Suppressor macrophage treated with lipopolysaccharide for 4 hours (primary cell): ENCODE measurements around the gene SERTAD3.
"Not testable (repeated sequence)": the region's sequence is repeated elsewhere in the genome, so short reads cannot be mapped to it uniquely, and the experiment has no call there.

ENCODE experiments used
- DNase-seq: peaks from one replicate; pipeline ENCODE4 v3.0.0-alpha.2; 2020

Gene SERTAD3

DNA sequence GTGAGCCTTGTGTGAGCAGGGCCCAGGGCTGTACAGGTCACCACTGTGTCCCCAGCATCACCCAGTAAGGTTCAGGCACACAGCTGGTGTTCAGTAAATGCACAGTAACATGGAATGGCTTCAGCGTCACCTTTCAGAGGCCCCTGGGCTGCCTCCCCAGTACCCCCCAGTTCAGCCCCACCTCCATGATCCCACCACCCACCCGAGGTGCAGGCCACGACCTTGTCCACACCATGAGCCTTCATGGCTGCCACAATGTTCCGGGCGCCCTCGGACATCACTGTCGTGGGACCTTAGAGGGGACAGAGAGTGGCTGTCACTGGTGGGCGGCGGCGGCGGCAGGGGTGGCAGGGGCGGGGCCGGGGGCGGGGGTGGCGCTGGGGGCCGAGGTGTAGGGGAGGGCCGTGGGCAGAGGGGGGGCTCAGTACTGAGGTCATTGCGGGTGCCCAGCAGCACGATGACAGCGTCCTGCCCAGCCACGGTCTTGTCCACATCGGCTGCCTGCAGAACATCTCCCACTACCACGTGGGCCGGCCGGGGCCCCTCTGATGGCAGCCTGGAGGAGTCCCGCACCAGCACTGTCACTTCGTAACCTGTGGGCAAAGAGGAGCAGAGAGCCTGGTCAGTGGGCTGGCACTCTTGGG lies 13.9 kb upstream of the SERTAD3 start:
- no peak for DNase-seq

DNA sequence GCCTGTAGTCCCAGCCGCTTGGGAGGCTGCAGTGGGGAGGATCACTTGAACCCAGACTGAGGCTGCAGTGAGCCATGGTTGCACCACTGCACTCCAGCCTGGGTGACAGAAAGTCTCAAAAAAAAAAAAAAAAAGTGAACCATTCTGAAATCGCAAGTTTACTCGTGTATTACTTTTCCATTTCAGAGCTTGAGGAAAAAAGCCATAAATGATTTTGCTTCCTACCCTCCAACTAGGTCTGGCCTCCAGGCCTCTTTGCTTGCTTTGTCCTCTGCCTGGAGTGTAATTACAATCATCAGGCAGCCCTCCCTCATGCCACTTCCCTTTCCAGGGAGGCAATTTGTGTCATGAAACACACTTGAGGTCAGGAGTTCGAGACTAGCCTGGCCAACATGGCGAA lies 12.9 kb upstream of the SERTAD3 start:
- DNase-seq, result no peak

DNA sequence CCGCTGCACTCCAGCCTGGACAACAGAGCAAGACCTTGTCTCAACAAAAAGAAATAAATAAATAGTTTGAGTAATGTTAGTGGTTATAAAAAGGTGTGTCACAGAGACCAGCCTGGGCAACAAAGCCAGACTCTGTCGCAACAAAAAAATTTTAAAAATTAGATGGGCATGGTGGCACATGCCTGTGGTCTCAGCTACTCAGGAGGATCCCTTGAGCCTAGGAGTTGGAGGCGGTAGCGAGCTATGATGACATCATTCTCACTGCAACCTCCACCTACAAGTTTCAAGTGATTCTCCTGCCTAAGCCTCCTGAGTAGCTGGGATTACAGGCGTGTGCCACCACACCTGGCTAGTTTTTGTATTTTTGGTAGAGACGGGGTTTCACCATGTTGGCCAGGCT lies 9.8 kb upstream of the SERTAD3 start:
- DNase-seq, result not testable (repeated sequence)

DNA sequence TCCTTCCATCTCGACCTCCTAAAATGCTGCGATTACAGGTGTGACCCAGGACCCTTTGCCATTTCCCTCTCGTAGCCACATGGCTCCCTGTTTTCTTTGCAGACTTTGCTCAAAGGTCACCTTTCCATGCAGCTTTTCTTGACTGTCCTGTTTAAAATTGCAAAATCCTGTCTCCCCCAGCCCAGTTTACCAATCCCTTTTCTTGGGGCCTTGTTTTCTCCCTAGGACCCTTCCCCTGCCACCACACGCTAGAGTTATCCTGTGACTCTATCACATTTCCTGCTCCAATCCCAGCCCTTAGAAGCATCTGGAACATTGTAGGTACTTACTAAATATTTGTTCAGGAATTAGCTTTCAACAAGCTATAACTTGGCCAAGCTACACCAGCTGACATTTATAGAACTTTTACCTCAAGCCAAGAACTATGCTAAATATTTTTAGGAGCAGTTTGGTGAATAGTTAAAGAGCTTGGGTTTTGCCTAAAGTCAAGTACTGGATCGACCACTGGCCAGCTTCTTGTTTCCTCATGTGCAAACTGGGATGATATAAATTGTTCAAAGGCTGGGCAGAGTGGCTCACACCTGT lies 9.1 kb upstream of the SERTAD3 start:
- DNase-seq, result no peak

DNA sequence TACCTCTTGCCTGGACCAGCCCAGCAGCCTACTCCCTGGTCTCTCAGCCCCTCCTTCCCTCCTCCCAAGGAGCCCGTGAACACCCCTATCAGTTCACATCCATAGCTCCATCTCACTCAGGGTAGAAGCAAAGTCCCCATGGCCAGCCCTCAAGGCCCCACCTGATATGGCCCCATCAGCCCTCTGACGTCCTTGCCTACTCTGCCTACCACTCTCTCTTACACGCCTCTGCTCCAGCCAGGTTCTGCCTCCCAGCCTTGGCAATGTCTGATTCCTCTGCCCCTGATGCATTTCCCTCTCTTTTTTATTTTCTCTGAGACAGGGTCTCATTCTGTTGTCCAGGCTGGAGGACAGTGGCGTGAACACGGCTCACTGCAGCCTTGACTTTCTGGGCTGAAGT lies 7.9 kb upstream of the SERTAD3 start:
- DNase-seq, result no peak

DNA sequence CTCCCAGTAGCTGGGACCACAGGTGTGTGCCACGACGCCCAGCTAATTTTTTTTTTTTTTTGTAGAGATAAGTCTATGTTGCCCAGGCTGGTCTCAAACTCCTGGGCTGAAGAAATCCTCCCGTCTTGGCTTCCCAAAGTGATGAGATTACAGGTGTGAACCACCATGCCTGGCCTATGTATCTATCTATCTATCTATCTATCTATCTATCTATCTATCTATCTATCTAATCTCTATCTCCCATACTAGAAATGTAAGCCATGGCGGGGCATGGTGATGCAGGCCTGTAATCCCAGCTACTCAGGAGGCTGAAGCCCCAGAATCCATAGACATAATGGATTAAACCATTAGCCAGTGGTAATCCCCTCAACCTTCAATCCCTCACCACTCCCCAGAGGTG lies 6.5 kb upstream of the SERTAD3 start:
- DNase-seq, result no peak

DNA sequence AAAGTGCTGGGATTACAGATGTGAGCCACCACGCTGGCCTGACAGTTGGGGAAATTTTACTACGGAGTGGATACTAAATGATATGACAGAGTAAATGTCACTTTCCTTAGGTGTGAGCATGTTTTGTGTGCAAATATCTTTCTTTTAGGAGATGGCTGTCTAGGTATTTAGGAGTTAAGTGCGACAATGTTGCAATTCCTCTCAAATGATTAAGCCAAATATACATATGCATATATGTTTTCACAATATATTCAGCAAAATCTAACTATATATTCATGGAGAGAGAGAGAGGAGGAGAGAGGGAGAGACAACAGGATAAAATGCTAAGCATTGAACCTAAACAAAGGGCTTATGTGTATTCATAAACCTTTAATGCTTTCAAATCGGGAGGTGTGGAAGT lies 5.4 kb upstream of the SERTAD3 start:
- no peak for DNase-seq

DNA sequence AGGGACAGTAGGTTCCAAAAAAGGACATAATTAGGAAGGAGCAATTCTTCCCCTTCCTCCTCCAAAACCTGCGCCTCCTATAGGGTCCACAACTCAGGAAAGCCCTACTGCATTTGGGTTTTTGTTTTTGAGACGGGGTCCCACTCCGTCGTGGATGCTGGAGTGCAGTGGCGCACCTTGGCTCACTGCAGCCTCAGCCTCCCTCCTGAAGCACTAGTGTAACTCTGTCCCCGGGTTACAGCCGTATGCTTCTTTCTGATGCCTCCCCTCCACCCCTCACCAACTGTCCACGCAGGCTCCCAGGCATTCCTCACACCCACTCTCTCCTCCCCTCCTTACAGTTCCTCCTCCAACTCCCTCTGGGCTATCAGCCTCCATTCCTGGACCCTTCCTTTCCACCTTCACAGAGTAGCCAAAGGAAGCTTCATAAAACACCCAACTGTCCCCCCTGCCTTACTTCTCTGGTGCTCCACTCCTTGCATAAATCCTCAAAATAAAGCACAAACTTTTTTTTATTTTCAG lies 2.2 kb upstream of the SERTAD3 start:
- DNase-seq, result no peak

DNA sequence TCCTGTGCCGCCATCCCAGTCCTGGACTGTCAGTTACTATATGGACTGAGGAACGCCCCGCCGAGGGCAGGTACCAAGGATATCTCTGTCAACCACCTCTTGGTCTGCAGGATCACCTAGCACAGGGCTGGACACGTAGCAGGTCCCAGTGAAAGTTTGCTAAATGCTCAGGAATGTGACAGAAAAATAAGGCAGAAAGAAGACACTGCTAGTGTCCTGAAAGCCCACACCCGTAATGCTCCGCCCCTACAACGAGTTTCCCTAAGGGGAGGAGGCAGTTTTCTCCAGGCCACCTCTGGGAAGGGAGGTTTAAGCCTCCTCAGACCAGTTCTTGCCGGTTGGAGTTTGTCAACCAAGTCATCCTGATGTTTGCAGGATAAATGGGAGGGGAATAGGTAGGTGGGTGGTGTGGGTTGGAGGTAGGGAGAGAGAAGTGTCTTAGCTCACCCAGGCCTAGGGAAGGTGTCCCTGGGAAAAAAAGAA lies 1.7 kb upstream of the SERTAD3 start:
- no peak for DNase-seq

DNA sequence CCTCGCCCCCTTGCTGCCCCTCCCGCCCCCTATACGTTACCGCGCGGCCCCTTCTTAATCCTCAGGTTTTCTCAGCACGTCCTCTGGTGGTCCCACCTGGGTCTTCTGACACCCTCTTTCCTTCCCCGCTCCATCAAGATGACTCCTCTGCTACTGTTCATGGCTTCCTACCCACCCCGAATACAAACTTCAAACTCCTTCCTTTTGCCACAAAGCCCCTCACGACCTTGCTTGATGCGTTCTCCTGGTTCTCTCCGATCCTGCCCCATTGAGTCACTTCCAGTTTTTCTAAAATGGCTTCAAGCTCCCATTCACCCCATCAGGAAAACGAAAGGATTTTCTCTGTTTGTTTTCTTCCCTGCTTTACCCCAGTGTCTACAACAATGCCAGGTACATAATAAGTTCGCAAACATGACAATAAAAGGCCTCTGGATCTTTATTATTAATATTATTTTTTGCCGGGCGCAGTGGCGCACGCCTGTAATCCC lies 734 bp upstream of the SERTAD3 start:
- no peak for DNase-seq

DNA sequence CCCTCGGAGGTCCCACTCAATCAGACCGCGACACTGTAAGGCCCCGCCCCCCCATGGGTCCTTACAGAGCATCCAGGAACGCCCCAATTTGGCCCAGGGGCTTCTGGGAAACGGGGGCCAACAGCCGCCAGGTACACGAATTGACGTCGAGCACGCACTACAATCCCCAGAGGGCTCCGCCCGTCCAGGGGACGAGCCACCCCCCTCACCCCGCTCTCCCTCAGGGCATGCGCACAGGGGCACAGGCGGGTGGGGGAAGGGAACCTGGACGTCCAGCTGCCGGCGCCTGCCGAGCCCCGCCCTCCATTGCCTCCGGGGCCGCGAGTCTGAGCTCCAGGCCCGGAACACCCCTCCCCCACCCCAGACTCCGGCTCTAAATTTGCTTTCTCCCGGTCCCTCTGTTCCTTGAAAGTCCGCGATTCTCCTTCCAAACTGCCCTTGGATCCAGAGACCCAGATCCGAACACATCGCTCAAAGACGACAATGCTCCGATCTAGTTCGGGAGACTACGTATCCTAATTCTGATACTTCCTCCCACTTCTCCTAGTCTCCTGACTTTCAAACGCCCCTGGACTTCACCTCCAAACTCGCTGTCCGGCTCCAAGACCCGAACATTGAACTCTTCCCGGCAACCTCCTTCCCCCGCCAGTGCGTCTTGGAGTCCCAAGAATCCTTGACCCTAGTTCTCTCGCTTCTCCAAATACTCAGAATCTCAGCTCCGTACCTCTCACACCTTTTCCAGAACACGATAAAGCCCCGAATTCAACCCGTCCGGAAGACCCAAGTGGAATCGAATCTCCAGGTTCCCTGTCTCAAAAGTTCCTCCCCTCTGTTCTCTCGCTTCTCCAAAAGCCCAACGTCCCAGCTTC lies 770 bp downstream of the SERTAD3 start:
- peak; percentile 100 for DNase-seq

DNA sequence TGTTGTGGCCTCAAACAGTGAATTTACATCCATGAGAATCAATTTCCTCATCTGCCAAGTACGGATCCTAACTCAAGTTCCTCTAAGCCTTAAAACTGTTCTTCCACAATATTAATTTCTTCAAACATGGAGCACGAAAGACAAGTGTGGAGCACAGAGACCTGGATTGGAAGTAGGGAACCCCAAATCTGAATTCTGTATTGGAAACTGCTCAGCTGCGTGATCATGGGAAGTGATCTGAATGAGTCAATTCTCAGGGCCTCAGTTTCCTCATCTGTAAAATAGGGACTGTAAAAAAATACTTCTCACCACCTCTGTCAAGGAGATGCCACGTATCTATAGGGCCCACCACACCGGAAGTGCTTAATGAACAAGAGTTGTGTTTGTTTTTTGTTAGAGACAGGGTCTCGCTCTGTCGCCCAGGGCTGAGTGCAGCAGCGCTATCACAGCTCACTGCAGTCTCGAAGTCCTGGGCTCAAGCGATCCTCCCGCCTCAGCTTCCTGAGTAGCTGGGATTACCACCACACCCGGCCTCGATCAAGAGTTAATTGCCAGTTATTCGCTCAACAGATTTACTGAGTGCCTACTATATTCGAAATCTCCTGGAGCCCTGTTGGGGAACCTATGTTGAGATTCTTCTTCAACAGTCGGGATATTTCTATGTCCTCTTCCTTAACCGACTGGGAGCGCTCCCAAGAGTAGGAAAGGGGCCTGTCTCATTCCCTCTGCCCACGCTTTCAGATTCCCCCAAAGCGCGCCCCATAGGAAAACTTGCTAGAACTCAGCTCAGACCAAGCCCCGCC lies 1.6 kb downstream of the SERTAD3 start:
- no peak for DNase-seq

DNA sequence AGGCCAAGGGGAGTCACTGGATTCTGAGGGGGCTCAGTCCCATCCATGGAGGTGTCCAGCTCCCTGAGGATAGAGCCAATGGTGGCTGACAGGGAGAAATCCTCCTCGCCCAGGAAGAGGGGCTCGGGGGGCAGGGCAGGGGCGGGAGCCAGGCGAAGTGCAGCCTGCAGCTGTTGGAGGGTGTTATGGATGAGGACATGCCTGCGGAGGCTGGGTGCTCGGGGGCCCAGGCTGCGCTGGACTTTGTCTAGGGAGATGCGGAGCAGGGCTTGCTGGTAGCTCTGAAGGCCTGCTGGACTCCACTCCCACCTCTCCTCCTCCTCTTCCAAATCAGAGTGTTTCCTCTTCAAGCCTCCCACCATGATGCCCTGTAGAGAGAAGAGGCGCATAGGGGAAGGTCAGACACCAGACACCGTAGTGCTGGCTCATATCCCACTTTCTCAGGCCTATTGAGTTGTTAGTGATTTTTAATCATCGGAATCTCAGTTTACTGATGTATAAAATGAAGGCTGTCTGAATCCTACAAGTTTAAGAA lies 2.3 kb downstream of the SERTAD3 start:
- DNase-seq, result no peak

DNA sequence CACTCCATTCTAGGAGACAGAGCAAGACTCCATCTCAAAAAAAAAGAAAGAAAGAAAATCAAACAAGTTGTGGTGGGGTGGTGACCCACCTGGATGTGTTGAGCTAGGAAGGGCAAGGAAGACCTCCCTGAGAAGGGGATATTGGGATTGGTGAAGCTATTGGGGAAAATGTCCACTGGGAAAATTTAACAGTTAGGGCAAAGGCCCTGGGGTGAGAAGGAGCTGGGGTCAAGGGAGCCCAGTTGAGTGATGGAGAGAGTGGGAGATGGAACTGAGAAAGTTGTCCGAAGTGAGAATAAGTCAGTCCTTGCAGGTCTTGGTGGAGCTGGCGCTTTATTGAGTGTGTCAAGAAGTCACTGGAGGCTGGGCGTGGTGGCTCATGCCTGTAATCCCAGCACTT lies 5.9 kb downstream of the SERTAD3 start:
- no peak for DNase-seq

DNA sequence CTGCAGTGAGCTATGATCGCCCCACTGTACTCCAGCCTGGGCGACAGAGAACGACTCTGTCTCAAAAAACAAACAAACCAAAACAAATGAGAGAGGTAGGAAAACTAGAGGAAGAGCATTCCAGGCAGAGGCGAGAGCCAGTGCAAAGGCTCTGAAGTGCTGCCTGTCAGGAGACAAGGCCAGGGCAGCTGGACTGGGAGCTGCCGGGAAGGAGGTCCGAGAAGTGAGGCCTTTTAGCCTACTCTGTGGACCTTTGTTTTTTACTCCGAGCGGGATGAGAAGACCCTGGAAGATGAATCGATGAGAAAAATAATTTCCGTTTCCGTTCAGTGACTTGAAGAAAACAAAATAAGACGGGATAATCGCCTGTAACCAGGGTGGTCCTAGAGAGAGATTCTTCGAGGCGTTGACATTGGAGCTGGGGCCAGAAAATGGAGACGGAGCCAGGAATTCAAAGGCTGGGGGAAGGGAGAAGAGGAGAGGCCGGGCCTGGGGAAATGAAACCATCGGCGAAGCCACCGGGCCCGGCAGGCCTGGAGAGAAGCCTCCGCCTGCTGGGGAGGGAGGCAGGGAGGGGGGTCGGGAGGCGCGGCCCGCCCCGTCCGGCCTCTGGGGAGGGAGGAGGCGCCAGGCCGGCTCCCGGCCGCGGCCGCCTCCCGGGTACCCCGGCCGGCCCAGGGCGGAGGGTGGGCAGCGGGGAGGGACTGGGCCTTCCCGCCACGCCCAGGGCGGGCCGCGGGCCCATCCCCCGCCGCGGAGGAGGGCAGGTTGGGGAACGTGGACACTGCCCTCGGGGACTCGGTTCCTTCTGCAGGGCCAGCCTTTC lies 10.5 kb downstream of the SERTAD3 start:
- DNase-seq, result peak; percentile 96

DNA sequence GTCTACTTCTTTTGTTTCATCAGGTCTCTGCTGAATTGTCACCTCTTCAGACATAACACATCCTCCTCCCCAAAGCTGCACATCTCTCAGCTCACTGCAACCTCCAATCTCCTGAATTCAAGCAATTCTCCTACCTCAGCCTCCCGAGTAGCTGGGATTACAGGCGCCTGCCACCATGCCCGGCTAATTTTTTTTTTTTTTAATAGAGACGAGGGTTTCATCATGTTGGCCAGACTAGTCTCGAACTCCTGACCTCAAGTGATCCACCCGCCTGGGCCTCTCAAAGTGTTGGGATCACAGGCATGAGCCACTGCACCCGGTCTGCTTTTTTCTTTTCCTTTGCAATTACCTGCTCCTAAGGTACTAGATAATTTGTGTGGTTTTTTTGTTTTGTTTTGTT lies 11.4 kb downstream of the SERTAD3 start:
- not testable (repeated sequence) for DNase-seq

DNA sequence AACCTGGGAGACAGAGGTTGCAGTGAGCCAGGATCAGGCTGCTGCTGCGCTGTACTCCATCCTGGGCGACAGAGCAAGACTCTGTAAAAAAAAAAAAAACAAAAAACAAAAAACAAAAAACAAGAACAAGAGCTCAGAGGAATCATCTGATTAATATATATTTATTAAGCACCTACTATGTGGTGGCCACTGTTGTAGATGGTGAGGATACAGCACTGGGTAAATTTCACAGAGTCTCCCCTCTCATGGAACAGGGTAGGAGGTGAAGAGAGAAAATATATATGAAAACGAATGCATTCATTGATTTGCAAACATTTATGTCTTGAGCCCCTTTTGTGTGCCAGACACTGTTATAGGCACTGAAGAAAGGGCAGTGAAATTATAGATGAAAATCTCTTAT lies 12.4 kb downstream of the SERTAD3 start:
- DNase-seq, result no peak

DNA sequence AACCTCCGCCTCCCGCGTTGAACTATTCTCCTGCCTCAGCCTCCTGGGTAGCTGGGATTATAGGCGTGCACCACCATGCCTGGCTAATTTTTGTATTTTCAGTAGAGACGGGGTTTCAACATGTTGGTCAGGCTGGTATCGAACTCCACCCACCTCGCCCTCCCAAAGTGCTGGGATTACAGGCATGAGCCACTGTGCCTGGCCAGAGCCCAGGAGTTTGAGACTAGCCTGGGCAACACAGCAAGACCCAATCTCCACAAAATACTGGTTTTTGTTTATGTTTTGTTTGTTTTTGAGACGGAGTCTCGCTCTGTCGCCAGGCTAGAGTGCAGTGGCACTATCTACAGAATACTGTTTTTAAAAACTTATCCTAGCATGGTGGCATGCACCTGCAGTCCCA lies 13.9 kb downstream of the SERTAD3 start:
- not testable (repeated sequence) for DNase-seq

DNA sequence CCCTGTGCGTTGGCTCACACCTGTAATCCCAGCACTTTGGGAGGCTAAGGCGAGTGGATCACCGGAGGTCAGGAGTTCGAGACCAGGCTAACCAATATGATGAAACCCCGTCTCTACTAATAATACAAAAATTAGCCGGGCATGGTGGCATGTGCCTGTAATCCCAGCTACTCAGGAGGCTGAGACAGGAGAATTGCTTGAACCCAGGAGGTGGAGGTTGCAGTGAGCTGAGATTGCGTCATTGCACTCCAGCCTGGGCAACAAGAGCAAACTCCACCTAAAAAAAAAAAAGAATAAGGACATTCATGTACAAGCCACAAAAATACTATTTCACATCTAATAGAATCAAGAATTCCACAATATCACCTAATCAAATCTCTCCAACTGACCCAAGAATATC lies 15.9 kb downstream of the SERTAD3 start:
- DNase-seq, result not testable (repeated sequence)

DNA sequence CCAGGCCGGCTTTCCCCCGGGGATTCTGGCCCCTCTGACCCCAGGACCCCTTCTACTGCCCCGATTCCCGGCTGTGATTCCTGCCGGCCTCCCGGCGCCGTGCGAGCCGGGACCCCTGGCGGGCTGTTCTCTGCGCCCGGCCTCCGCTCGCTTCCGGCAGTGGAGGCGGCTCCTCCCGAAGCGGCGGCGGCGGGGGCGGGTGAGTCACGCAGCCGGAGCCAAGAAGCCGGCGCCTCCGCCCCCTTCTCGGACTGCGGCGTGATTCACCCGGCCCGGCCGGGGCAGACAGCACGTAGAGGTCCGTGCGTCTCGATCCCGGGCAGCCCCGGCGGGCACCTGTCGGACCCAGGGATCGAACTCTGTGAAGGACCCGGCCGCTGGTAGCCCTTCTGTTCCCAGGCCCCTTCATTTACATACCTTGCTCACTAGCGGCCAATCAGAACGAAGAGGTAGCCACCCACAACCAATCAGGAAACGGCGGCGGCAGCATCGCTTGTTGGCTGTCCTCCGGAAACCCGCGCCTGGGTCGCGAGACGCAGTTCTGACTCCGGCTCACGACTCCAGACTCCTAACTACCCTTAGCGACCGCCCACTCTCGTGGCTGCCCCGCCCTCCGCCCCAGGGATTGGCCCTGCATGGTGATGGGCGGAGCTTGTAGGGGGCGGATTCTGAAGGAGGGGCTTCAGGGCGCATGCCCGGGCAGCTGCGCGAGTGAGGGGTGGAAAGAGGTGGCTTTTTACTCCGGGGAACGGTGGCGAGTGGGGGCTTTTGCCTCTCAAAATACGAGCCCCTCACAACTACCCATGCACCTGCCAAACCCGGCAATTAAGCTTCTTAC lies 18.5 kb downstream of the SERTAD3 start, which contains the start of gene SERTAD1:
SERTAD1 (minus strand) TSS at position 543 of the 838 bp plus-strand sequence. CDS start 2,446 bp downstream, outside the sequence.
- peak; percentile 100 for DNase-seq
